ENCODE results near the gene OLFML2B.
"Not testable (repeated sequence)": the region's sequence is repeated elsewhere in the genome, so short reads cannot be mapped to it uniquely, and the experiment has no call there.

The OLFML2B gene

DNA sequence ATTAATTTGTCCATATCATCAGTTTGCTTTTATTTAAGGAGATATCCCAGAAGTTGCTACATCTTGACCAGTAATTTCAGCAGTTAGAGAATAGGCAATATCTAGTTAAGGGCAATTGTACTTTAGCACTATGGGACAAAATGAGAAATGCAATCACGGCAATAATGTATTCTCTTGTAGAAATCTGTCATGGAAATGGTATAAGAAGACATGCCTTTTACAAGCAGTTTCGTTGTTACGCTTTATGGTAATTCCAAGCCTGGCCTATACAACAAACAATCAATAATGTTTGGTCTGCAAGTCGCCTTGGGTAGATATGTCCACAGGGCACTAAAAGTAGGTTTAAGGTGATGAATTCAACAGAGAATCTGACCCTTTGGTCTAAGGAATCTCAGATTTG, 44.6 kb upstream of the OLFML2B start:
- POLR2A ChIA-PET: no interaction called here
- CTCF ChIA-PET: interaction anchor here (1.8 kb wide), 1 partner anchor 12 kb away, joined by 10 read pairs; no protein-coding TSS in a partner anchor
- no peak overlapping the region for H3K4me3 ChIP-seq (ENCODE audit: low read depth, low read length)
- no peak for DNase-seq (ENCODE audit: low read depth, low spot score)
- TF ChIP-seq, protein P1, sequence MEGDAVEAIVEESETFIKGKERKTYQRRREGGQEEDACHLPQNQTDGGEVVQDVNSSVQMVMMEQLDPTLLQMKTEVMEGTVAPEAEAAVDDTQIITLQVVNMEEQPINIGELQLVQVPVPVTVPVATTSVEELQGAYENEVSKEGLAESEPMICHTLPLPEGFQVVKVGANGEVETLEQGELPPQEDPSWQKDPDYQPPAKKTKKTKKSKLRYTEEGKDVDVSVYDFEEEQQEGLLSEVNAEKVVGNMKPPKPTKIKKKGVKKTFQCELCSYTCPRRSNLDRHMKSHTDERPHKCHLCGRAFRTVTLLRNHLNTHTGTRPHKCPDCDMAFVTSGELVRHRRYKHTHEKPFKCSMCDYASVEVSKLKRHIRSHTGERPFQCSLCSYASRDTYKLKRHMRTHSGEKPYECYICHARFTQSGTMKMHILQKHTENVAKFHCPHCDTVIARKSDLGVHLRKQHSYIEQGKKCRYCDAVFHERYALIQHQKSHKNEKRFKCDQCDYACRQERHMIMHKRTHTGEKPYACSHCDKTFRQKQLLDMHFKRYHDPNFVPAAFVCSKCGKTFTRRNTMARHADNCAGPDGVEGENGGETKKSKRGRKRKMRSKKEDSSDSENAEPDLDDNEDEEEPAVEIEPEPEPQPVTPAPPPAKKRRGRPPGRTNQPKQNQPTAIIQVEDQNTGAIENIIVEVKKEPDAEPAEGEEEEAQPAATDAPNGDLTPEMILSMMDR (IDR thresholded peaks at IDR 0.05; ENCODE audit: insufficient read depth, low read length, missing control alignments): no peak

DNA sequence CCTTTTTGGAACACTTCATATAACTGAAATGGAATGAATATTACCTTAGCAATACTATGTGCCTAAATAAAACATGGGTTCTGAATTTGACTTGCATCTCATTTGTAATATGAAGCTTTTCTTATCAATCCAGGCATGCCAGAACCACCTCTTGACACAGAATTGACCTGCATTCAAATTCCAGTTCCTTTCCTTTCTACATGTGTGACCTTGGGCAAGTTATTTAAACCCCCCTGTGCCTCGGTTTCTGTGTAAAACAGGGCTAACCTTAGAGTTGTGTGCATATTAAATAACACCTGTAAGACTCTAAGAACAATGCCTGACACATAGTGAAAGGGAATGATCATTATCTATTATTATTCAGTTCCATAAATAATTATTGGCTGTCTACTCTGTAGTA, 43.8 kb upstream of the OLFML2B start:
- H3K4me3 ChIP-seq (ENCODE audit: low read depth, low read length): no peak overlapping the region
- CTCF ChIA-PET: interaction anchor here (1.3 to 1.7 kb wide), 2 partner anchors 18 to 209 kb away, joined by 4 to 5 read pairs; no protein-coding TSS in a partner anchor
- TF ChIP-seq, protein P1 (IDR thresholded peaks at IDR 0.05; ENCODE audit: insufficient read depth, low read length, missing control alignments): no peak
- DNase-seq (ENCODE audit: low read depth, low spot score): no peak
- POLR2A ChIA-PET: no interaction called here

DNA sequence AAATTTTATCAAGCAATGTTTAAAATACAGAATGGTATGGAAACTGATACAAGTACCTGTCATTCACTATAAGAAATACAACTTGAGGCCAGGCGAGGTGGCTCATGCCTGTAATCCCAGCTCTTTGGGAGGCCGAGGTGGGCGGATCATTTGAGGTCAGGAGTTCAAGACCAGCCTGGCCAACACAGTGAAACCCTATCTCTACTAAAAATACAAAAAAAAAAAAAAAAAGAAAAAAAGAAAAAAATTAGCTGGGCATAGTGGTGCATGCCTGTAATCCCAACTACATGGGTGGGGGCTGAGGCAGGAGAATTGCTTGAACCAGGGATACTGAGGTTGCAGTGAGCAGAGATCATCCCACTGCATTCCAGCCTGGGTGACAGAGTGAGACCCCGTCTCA, 43.2 kb upstream of the OLFML2B start:
- H3K4me3 ChIP-seq (ENCODE audit: low read depth, low read length); DNase-seq (ENCODE audit: low read depth, low spot score); POLR2A ChIA-PET: not testable (repeated sequence)
- CTCF ChIA-PET: interaction anchor here (0.7 to 1.7 kb wide), 5 partner anchors 10 to 676 kb away, joined by 3 to 5 read pairs (median 4); no protein-coding TSS in a partner anchor

DNA sequence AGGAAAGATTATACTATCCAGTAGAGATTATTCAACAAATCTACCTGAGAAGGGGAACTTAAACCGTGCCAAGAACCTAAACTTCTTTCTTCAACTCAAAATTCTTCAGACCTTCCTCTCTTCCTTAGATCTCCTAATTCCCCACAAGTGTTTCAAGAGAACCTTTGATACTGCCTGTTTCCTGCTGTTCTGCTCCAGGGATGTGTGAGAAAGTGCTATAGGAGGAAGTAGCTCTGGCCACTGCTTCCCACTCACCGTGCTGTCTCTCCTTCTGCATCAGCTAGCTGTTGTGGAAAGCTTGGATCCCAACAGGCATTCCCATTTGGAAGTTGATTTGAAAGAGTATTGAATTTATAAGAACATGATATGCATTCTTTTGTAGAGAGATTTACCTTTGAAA, 41.3 kb upstream of the OLFML2B start:
- ChIA-PET POLR2A (no interaction called here), CTCF (interaction anchor here (1.9 kb wide), 1 partner anchor 10 kb away, joined by 7 read pairs; no protein-coding TSS in a partner anchor)
- no peak for DNase-seq (ENCODE audit: low read depth, low spot score)
- H3K4me3 ChIP-seq (ENCODE audit: low read depth, low read length): no peak overlapping the region
- TF ChIP-seq, protein P1 (IDR thresholded peaks at IDR 0.05; ENCODE audit: insufficient read depth, low read length, missing control alignments): no peak

DNA sequence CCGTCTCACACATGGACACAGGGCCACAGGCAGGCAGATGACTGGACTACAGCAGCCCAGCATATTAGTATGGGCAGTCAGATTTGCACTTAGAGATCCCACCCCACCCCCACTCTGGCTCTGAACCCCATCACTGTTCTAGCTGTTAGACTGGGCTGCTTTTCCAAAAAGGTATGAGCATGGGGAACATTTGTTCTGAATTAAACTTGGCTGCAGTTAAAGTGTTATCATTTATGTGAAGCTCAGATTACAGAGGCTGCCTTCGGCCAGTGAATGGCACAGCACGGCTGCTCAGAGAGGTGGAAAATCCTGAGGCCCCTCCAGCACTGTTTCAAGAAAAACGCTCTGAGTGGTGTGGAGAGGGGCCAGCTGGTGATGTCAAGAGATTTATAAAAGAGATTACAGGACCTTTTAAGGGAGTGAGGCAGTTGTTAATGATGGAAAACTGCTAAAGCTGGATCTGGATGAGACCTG, 38.9 kb upstream of the OLFML2B start:
- ChIA-PET CTCF (interaction anchor here (0.6 to 1.5 kb wide), 4 partner anchors 21 to 217 kb away, joined by 3 to 4 read pairs (median 3); no protein-coding TSS in a partner anchor), POLR2A (no interaction called here)
- no peak overlapping the region for H3K4me3 ChIP-seq (ENCODE audit: low read depth, low read length)

DNA sequence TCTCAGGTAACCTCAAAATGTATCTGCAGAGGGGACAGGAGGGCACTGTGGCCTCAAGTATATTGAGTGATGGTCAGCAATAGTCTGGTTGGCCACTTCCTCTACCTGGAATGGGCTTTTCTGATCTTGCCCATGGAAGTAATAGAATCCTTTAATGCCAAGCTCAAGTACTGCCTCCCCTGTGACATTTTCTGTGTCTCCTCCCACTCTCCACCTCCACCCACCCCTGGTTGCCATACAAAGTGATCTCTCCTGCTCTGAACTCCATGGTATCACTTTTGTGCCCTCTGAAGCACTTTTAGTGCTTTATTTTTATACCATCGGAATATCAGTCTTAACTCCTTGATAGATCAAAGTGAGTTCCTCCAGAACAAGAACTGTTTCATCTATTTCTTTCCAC, 36.6 kb upstream of the OLFML2B start:
- TF ChIP-seq, protein P1 (IDR thresholded peaks at IDR 0.05; ENCODE audit: insufficient read depth, low read length, missing control alignments): no peak
- H3K4me3 ChIP-seq (ENCODE audit: low read depth, low read length): no peak overlapping the region
- ChIA-PET POLR2A (no interaction called here), CTCF (interaction anchor here (0.9 kb wide), 1 partner anchor 216 kb away, joined by 3 read pairs; no protein-coding TSS in a partner anchor)
- no peak for DNase-seq (ENCODE audit: low read depth, low spot score)

More for the DNA sequence above, 38.9 kb upstream of the OLFML2B start:
- no peak for DNase-seq (ENCODE audit: low read depth, low spot score)
- TF ChIP-seq, protein P1 (IDR thresholded peaks at IDR 0.05; ENCODE audit: insufficient read depth, low read length, missing control alignments): no peak

DNA sequence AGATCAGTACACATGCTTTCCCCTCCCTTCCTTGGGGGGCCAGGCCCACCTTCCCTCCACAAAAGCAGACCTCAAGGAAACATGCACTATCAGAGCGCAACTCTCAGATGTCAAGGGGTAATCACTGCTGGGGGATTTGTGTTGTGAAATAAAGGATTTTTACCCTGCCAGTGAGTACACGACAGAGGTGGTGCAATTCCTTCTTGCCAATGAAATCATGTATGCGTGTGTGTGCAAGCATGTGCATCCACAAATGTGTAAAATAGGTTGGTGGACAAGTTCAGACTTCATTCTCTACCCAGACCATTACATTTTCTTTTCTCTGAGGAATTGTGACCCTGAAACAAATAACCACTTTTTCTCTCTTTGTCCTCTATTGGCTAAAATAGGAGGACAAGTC, 36.1 kb upstream of the OLFML2B start:
- POLR2A ChIA-PET: no interaction called here
- no peak overlapping the region for H3K4me3 ChIP-seq (ENCODE audit: low read depth, low read length)
- CTCF ChIA-PET: no interaction called here
- TF ChIP-seq, protein P1 (IDR thresholded peaks at IDR 0.05; ENCODE audit: insufficient read depth, low read length, missing control alignments): no peak
- no peak for DNase-seq (ENCODE audit: low read depth, low spot score)

Measured in AG04449 (cell line).